Left cardiac atrium (tissue), 4 donors: ENCODE data around the gene PTK7. TPM values are rescaled to one million over a fixed set of nuclear protein-coding genes. Genes with fewer than 3 reads are reported as not detected.
"Not testable (repeated sequence)": the region's sequence is repeated elsewhere in the genome, so short reads cannot be mapped to it uniquely, and the experiment has no call there.

ENCODE experiments used
- ATAC-seq, 2 donors: fragments of 200-7000 bp; cut with Tn5 transposase; one replicate each; pipeline ENCODE4 v1.9.1; 2020; ENCODE audit warnings: mild to moderate bottlenecking in 2 of 2, moderate library complexity in 2 of 2
- DNase-seq: peaks from one replicate; pipeline ENCODE4 v3.0.0-alpha.2; 2020
- intact Hi-C, 2 donors: fragments of 100-400 bp; cut with DNase I; formaldehyde crosslinking; loops; one replicate each; pipeline versions ENCODE4 v1.14.1 to v1.15.1; 2022 to 2023
- total RNA-seq, 2 donors: library from RNA; stranded (reverse); fragmentation: NEBNext Ultra II Directional; extraction: Animal tissue kit (Norgen Biotek cat#: 25700); gene quantifications; one replicate each; pipeline ENCODE4 v1.2.1, GENCODE V29; 2021
- donor health status: DM: no; HTN: yes; CAD: no.
- donor health status: DM: no; HTN: yes; CAD: no; lungs with severe emphysema.
- donor health status: DM: yes; HTN: yes; CAD: no.
- donor health status: Dilated cardiomyopathy.

The PTK7 gene
- total RNA-seq, 2 donors from 2014 or later, result 6.6 to 7.8 TPM

- intact Hi-C loops, result no loop called here
- ATAC-seq (peak in 1 of 2 donors; percentile 22), DNase-seq (no peak)
Observed at GRCh38 chr6:43128926-43129325, 52.8 kb downstream of the PTK7 start.

GRCh38 chr6:43129434-43130194, 53.5 kb downstream of the PTK7 start:
- ATAC-seq, result peak; percentile 64 to 80
- no peak for DNase-seq
- intact Hi-C loops, result loop anchor here (10.0 kb wide), 1 partner anchor 55 kb away; the partner anchor contains the start of gene PTK7 (in 2 of the 2)

DNA sequence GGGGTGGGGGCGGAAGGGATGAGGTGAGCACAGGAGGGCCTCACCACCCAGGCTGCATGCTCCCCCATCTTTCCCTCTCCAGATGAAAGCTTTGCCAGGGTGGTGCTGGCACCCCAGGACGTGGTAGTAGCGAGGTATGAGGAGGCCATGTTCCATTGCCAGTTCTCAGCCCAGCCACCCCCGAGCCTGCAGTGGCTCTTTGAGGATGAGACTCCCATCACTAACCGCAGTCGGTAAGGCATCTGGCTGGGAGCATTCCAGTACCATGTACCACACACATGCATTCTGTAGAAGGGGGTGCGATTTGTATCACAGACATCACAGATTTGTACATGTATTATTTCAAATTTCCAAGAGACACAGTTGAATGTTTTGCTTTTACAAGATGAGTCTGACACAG, 54.3 kb downstream of the PTK7 start:
- DNase-seq, result no peak
- intact Hi-C loops, result loop anchor here (10.0 kb wide), 1 partner anchor 56 kb away; the partner anchor contains the start of gene PTK7 (in 2 of the 2)
- ATAC-seq, result no peak

GRCh38 chr6:43131379-43131778, 55.3 kb downstream of the PTK7 start:
- not testable (repeated sequence) for DNase-seq, ATAC-seq
- intact Hi-C loops, result loop anchor here (10.0 kb wide), 1 partner anchor 57 kb away; the partner anchor contains the start of gene PTK7 (in 2 of the 2)

GRCh38 chr6:43138267-43138666, 62.2 kb downstream of the PTK7 start:
- no peak for ATAC-seq
- DNase-seq, result no peak
- intact Hi-C loops, result loop anchor here (10.0 kb wide), 1 partner anchor 63 kb away; the partner anchor contains the start of gene PTK7 (in 2 of the 2)

DNA sequence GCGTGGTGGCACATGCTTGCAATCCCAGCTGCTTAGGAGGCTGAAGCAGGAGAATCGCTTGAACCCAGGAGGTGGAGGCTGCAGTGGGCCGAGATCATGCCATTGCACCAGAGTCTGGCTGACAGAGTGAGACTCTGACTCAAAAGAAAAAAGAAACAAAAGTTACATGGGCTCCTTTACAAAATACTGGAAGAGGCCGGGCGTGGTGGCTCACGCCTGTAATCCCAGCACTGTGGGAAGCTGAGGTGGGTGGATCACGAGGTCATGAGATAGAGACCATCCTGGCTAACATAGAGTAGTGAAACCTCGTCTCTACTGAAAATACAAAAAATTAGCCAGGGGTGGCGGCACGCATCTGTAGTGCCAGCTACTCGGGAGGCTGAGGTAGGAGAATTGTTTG, 63.9 kb downstream of the PTK7 start:
- intact Hi-C loops, result loop anchor here (5.0 to 10.0 kb wide), 3 partner anchors 65 to 233 kb away; partner anchors contain the start of gene PTK7 (in 2 of the 2)
- not testable (repeated sequence) for DNase-seq, ATAC-seq

- intact Hi-C loops, result loop anchor here (2.0 to 5.0 kb wide), 3 partner anchors 134 to 241 kb away; no protein-coding TSS in a partner anchor
- no peak for DNase-seq
Observed at GRCh38 chr6:43141644-43142043, 65.5 kb downstream of the PTK7 start.

DNA sequence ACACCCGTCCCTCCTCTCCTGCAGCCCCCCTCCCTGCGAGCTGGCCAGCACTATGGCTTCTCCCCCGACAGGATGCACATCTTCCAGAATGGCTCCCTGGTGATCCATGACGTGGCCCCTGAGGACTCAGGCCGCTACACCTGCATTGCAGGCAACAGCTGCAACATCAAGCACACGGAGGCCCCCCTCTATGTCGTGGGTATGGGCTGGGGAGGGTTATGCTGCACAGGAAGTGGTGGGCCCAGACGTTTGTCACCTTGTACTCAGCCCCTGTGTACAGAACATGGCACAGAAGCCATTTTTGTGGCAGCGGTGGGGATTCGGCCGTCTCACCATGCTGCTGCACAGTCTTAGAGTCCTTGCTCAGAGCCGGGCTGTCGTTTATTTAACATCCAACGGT, 66.0 kb downstream of the PTK7 start:
- DNase-seq (no peak), ATAC-seq (no peak)
- intact Hi-C loops, result loop anchor here (2.0 to 5.0 kb wide), 3 partner anchors 135 to 241 kb away; no protein-coding TSS in a partner anchor

More at GRCh38 chr6:43141644-43142043, 65.5 kb downstream of the PTK7 start:
- no peak for ATAC-seq

GRCh38 chr6:43143235-43144128, 67.4 kb downstream of the PTK7 start:
- ATAC-seq (peak; percentile 97), DNase-seq (peak; percentile 91)
- intact Hi-C loops, result loop anchor here (1.0 to 5.0 kb wide), 4 partner anchors 134 to 243 kb away; no protein-coding TSS in a partner anchor

DNA sequence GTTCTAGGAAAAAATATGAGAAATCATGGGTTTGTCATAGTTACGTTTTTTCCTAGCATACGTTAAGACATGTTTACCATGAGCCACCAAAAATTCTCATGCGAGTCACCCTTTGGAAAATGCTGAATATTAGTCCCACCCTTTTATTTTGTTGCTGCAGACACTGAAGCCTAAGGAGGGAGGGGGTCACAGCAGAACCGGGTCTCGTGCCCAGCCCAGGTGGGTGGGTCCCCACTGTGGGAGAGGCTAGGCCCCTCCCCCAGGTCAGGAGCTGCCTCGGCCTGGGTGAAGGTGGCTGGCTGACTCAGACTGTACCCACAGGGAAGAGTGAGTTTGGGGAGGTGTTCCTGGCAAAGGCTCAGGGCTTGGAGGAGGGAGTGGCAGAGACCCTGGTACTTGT, 68.8 kb downstream of the PTK7 start:
- ATAC-seq, result no peak
- no peak for DNase-seq
- intact Hi-C loops, result loop anchor here in 1 of 2 donors (5.0 kb wide), 2 partner anchors 138 to 238 kb away; no protein-coding TSS in a partner anchor

DNA sequence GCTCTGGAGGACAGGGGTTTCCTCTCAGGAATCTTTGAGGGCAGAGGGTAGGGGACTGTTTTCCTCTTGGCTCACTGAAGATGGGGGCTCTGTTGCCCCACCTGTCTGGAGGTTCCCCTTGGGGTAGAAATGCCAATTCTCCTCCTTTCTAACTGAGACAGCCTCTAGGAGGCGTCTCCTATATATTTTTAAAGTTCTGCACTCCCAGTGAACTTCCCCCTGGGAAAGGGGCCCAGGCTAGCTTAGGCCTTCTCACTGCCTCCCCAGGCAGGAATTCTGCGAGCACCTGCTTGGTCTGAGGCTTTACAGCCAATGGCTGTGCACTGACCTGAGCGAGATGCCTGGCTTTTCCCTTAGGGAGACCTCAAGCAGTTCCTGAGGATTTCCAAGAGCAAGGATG, 70.1 kb downstream of the PTK7 start:
- DNase-seq (no peak), ATAC-seq (no peak)
- intact Hi-C loops, result no loop called here

- no peak for DNase-seq
- intact Hi-C loops, result no loop called here
- no peak for ATAC-seq
Observed at GRCh38 chr6:43146709-43147688, 70.9 kb downstream of the PTK7 start.

DNA sequence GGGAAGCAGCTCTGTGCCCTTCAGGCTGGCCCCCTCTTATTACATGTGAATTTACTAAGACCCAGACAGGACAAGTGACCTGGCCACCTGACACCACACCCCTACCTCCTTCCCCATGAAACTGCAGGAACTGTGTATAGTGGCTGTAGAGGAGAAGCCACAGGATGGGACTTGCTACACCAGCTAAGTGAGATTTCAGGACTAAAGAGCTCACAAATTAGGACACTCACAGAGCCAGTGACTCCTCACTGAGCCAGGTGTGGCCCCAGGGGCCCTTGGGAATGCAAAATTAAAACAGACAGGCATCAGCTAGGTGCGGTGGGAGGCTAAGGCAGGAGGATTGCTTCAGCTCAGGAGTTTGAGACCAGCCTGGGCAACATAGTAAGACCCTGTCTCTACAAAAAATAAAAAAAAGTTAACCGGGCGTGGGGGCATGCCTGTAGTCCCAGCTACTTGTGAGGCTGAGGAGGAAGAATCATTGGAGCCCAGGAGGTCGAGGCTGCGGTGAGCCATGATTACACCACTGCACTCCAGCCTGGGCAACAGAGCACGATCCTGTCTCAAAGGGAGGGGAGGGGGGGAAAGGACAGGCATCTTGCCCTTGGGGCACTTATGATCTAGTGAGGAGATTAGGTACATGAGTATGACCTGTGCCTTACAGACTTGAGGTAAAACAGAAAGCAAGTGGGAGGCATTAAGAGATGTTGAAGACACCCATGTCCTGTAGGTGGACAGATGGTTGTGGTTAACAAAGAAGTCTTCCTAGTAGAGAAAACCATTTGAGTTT, 71.8 kb downstream of the PTK7 start:
- intact Hi-C loops, result no loop called here
- DNase-seq, result no peak
- no peak for ATAC-seq

- intact Hi-C loops, result no loop called here
- ATAC-seq (no peak), DNase-seq (no peak)
Observed at GRCh38 chr6:43149265-43149664, 73.2 kb downstream of the PTK7 start.

GRCh38 chr6:43150051-43150751, 74.1 kb downstream of the PTK7 start:
- DNase-seq (no peak), ATAC-seq (peak; percentile 8 to 37)
- intact Hi-C loops, result no loop called here

DNA sequence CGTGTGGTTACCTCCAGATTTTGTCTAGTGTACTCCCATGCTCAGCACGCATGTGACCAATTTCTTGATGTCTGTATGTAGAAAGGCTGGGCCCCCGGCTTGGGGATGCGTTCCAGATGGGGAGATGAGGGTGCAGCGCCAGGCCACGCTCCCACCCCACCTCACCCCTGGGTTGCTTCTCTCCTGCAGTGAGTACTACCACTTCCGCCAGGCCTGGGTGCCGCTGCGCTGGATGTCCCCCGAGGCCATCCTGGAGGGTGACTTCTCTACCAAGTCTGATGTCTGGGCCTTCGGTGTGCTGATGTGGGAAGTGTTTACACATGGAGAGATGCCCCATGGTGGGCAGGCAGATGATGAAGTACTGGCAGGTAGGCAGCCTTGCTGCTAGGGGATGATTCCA, 83.5 kb downstream of the PTK7 start:
- ATAC-seq, result no peak
- intact Hi-C loops, result no loop called here

GRCh38 chr6:43163899-43164298, 87.8 kb downstream of the PTK7 start:
- DNase-seq (no peak), ATAC-seq (no peak)
- intact Hi-C loops, result no loop called here

More for the DNA sequence above, 83.5 kb downstream of the PTK7 start:
- DNase-seq, result no peak
